Stimulated activated naive CD4-positive, alpha-beta T cell (primary cell): ENCODE measurements around the gene NDUFA6.
A peak's percentile ranks its signal among the peaks of the same experiment; 100 is the strongest.
"Not testable (repeated sequence)": the region's sequence is repeated elsewhere in the genome, so short reads cannot be mapped to it uniquely, and the experiment has no call there.

Source experiments
- DNase-seq, 6 experiments: peaks; one replicate each; lab custom pipeline; 2025; lab: John Stamatoyannopoulos, UW

Gene NDUFA6

GRCh38 chr22:42090596-42091454 is at the start of gene NDUFA6:
NDUFA6 (minus strand) TSS chr22:42090772; CDS start chr22:42090744, 28 bp downstream.
- peak; percentile 91 to 99 (median 98) for DNase-seq

GRCh38 chr22:42140153-42140552 is 49.6 kb upstream of the NDUFA6 start:
- not testable (repeated sequence) for DNase-seq

GRCh38 chr22:42139508-42139907 is 48.9 kb upstream of the NDUFA6 start:
- not testable (repeated sequence) for DNase-seq

GRCh38 chr22:42138972-42139371 is 48.4 kb upstream of the NDUFA6 start:
- DNase-seq: no peak

GRCh38 chr22:42138122-42138770 is 47.7 kb upstream of the NDUFA6 start:
- DNase-seq: no peak

- not testable (repeated sequence) for DNase-seq
Observed at GRCh38 chr22:42135688-42136087, 45.1 kb upstream of the NDUFA6 start.

- no peak for DNase-seq
Observed at GRCh38 chr22:42134100-42135020, 43.8 kb upstream of the NDUFA6 start.

- no peak for DNase-seq
Observed at GRCh38 chr22:42132457-42132856, 41.9 kb upstream of the NDUFA6 start.

GRCh38 chr22:42131562-42131961 is 41.0 kb upstream of the NDUFA6 start:
- no peak for DNase-seq

- not testable (repeated sequence) for DNase-seq
Observed at GRCh38 chr22:42130639-42131431, 40.3 kb upstream of the NDUFA6 start, which contains the start of gene CYP2D6. CYP2D6 (minus strand) TSS chr22:42130810; CDS start chr22:42130791, 19 bp downstream.

GRCh38 chr22:42130182-42130581 is 39.6 kb upstream of the NDUFA6 start:
- DNase-seq: not testable (repeated sequence)

- peak in 1 of 6 experiments; percentile 12 for DNase-seq
Observed at GRCh38 chr22:42128776-42129694, 38.5 kb upstream of the NDUFA6 start.

- DNase-seq: not testable (repeated sequence)
Observed at GRCh38 chr22:42128007-42128406, 37.4 kb upstream of the NDUFA6 start.

GRCh38 chr22:42127606-42128005 is 37.0 kb upstream of the NDUFA6 start:
- no peak for DNase-seq

GRCh38 chr22:42123529-42123928 is 33.0 kb upstream of the NDUFA6 start:
- not testable (repeated sequence) for DNase-seq

GRCh38 chr22:42120231-42121021 is 29.9 kb upstream of the NDUFA6 start:
- DNase-seq: peak in 4 of 6 experiments; percentile 25 to 70 (median 63)

GRCh38 chr22:42116848-42117424 is 26.4 kb upstream of the NDUFA6 start:
- DNase-seq: no peak

GRCh38 chr22:42115420-42115830 is 24.9 kb upstream of the NDUFA6 start:
- not testable (repeated sequence) for DNase-seq

GRCh38 chr22:42114721-42115120 is 24.1 kb upstream of the NDUFA6 start:
- no peak for DNase-seq
